Tibial artery (tissue), 4 donors: Measurements from ENCODE around the gene PRLR.

ENCODE experiments used
- DNase-seq, 2 donors: peaks; one replicate each; pipeline ENCODE4 v3.0.0-alpha.2; 2019
- H3K27ac ChIP-seq, 2 donors: fragments of 200-600 bp; sonication (generic) in 1 of 2; 1 replicate in 1 of 2; 2 replicates in 1 of 2; pipeline ENCODE4 v1.5.1; 2018 to 2019; ENCODE audit warnings: mild to moderate bottlenecking in 1 of 2
- H3K27me3 ChIP-seq, 2 donors: fragments of 200-600 bp; sonication (generic) in 1 of 2; one replicate each; pipeline versions ENCODE4 v1.5.1 to v1.6.0; 2016 to 2019
- H3K36me3 ChIP-seq, 3 donors: fragments of 200-600 bp; sonication (generic) in 2 of 3; one replicate each; pipeline ENCODE4 v1.5.1; 2016 to 2019; ENCODE audit warnings: mild to moderate bottlenecking in 2 of 3
- H3K4me1 ChIP-seq, 4 donors: fragments of 200-600 bp; sonication (generic) in 2 of 4; 1 replicate in 3 of 4; 2 replicates in 1 of 4; pipeline ENCODE4 v1.5.1; 2016 to 2019
- H3K4me3 ChIP-seq, 2 donors: fragments of 200-600 bp; sonication (generic) in 1 of 2; 1 replicate in 1 of 2; 2 replicates in 1 of 2; pipeline ENCODE4 v1.5.1; 2018 to 2019; ENCODE audit warnings: mild to moderate bottlenecking in 2 of 2
- H3K9me3 ChIP-seq, 3 donors: fragments of 200-600 bp; sonication (generic) in 1 of 3; one replicate each; pipeline ENCODE4 v1.5.1; 2016 to 2019
- intact Hi-C: fragments of 100-400 bp; cut with DNase I; formaldehyde crosslinking; loops from one replicate; pipeline ENCODE4 v1.15.0; 2023; ENCODE audit warnings: low total_unique reads
- TF ChIP-seq, protein P1 (sequence below), 2 experiments: fragments of 200-600 bp in 1 of 2; fragments of 450-650 bp in 1 of 2; IDR thresholded peaks; one replicate each; pipeline ENCODE4 v1.5.1; 2017 to 2019; ENCODE audit warnings: antibody characterized with exemption in 2 of 2, mild to moderate bottlenecking in 1 of 2, moderate library complexity in 1 of 2

The PRLR gene

DNA sequence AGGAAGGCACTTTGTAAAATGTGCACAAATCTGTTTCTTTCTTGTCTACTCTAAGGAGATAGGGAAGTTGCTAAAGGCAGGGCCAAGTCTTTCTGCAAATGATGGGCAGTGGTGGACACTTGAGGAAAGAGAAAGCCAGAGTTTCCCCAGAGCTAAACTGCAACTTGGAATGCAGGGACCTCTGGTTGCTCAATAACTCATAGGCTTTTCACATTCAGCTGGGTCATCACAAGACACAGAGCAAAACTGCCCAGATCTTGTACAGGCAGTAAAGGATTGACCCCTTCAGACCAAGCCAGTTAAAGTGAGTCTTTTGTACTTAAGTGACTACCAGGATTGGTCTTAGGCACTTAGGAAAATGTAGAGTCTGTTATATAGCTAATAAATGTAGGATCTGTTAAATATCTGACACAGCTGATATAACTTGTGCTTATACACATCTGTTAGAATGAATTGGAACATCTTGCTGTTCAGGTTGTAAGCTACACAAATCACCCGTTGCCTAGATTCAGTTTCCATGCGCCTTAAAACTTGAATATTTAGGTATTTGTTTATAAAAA is 169.0 kb downstream of the PRLR start:
- peaks cover 0 to 3% (median 0%) of the 10 kb centered on the region in 3 donors for H3K36me3 ChIP-seq
- H3K4me3 ChIP-seq, result no peak overlapping the region
- no peaks in the 10 kb centered on the region for H3K27me3 ChIP-seq
- H3K27ac ChIP-seq, result no peak overlapping the region
- peak in 1 of 2 donors; percentile 37 for DNase-seq
- intact Hi-C loops, result no loop called here
- H3K4me1 ChIP-seq, result no peaks in the 10 kb centered on the region
- H3K9me3 ChIP-seq, result no peaks in the 10 kb centered on the region
- TF ChIP-seq, protein P1, sequence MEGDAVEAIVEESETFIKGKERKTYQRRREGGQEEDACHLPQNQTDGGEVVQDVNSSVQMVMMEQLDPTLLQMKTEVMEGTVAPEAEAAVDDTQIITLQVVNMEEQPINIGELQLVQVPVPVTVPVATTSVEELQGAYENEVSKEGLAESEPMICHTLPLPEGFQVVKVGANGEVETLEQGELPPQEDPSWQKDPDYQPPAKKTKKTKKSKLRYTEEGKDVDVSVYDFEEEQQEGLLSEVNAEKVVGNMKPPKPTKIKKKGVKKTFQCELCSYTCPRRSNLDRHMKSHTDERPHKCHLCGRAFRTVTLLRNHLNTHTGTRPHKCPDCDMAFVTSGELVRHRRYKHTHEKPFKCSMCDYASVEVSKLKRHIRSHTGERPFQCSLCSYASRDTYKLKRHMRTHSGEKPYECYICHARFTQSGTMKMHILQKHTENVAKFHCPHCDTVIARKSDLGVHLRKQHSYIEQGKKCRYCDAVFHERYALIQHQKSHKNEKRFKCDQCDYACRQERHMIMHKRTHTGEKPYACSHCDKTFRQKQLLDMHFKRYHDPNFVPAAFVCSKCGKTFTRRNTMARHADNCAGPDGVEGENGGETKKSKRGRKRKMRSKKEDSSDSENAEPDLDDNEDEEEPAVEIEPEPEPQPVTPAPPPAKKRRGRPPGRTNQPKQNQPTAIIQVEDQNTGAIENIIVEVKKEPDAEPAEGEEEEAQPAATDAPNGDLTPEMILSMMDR (IDR thresholded peaks at IDR 0.05), result no peak

DNA sequence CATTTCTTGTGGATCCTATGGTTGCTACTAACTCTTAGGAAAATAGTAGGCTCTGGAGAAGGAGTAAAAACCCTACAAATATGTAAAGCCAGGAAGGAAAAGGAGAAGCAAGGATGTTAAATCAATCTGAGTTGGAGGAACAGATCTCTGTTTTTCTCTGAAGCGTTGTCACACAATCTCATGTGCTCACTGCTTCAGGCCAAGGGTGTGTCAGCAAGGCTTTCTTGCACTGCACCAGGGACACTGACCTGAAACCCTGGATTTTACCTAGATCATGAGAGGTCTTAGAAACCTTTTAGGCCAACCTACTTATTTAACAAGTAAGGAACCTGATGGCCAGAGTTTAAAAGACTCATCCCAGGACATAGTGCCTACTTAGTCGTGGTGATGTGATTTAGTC is 170.1 kb downstream of the PRLR start:
- TF ChIP-seq, protein P1 (IDR thresholded peaks at IDR 0.05), result no peak
- Histone ChIP-seq H3K4me3 (no peak overlapping the region), H3K4me1 (no peaks in the 10 kb centered on the region), H3K36me3 (no peaks in the 10 kb centered on the region), H3K27me3 (no peaks in the 10 kb centered on the region), H3K27ac (no peak overlapping the region), H3K9me3 (no peaks in the 10 kb centered on the region)
- DNase-seq, result no peak
- intact Hi-C loops, result no loop called here

DNA sequence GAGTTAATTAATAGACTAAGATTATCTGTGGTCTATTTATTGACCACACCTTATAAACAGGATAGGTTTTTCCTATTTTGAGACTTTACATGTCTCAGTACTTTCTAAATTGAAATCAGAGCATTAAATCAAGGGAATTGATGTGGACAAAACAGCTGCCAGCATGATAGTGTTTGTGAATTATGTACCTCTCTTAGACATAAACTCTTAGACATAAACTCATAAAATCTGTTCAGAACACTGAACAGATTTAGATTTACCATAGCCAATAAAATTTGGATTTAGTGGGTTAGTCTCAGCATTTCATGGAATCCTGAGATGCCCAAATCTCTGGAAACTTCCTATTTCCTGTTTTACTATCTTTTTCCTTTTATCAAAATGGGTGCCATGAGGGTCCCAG is 171.0 kb downstream of the PRLR start:
- Histone ChIP-seq H3K27ac (no peak overlapping the region), H3K27me3 (no peaks in the 10 kb centered on the region), H3K4me3 (no peak overlapping the region), H3K9me3 (no peaks in the 10 kb centered on the region), H3K36me3 (no peaks in the 10 kb centered on the region), H3K4me1 (no peaks in the 10 kb centered on the region)
- TF ChIP-seq, protein P1 (IDR thresholded peaks at IDR 0.05), result no peak
- DNase-seq, result no peak
- intact Hi-C loops, result no loop called here

DNA sequence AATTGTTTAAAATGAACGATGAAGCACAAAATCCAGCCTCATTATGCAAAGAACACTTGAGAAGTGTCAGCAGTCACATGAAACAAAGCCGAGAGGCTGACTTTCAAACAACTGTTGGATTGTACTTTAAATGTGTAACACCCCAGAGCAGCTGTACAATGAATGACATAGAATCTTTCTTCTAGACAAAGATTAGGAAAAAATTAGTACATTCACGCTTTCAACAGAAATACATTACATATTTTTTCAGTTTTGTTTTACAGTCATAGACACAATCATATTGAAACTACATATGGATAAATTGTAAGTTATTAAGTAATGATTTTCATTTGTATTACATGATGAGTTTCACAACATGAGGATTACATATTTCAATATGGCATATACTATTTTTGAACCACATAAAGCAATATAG is 171.9 kb downstream of the PRLR start:
- intact Hi-C loops, result no loop called here
- H3K4me1 ChIP-seq, result no peaks in the 10 kb centered on the region
- H3K27me3 ChIP-seq, result no peaks in the 10 kb centered on the region
- no peak overlapping the region for H3K27ac ChIP-seq
- no peaks in the 10 kb centered on the region for H3K36me3 ChIP-seq
- no peak overlapping the region for H3K4me3 ChIP-seq
- no peak for DNase-seq
- TF ChIP-seq, protein P1 (IDR thresholded peaks at IDR 0.05), result no peak
- H3K9me3 ChIP-seq, result no peaks in the 10 kb centered on the region

DNA sequence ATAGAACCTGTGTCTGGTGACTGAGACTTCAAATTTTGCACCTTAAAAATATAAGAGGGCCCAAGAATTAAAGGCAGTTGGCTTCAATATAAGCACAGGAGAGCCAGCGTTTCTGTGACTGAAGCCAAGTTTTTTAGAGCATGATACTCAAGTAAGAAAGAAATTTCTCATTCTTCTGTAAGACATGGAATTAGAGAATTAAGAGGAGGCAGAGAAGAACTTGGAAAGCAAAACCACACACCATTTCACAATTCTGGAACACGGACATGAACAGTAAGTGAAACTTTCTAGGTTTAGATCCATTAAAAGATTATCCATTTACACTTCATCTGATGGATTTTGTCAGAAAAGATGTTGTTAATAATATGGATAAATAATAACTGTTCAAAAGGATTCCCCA is 173.6 kb downstream of the PRLR start:
- Histone ChIP-seq H3K27ac (no peak overlapping the region), H3K4me3 (no peak overlapping the region), H3K9me3 (no peaks in the 10 kb centered on the region), H3K27me3 (no peaks in the 10 kb centered on the region), H3K36me3 (no peaks in the 10 kb centered on the region), H3K4me1 (no peaks in the 10 kb centered on the region)
- TF ChIP-seq, protein P1 (IDR thresholded peaks at IDR 0.05), result no peak
- no peak for DNase-seq
- intact Hi-C loops, result no loop called here

DNA sequence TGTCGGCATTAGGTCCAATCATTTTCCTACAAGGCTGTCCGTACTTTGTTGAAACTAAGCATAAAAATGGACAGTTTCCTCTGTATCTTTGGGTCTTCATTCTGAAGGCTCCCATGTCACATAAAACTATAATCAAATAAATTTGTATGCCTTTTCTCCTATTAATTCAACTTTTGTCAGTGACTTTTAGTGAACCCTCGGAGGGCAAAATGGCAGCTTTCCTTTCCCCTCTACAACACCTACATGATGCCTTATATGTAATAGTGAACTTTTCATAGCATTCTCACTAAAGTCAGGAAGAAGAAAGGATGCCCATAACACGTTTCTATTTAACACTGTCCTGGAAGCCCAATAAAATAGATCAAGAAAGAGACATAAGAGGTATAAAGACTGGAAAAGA is 177.4 kb downstream of the PRLR start:
- Histone ChIP-seq H3K9me3 (no peaks in the 10 kb centered on the region), H3K4me3 (no peak overlapping the region), H3K27ac (no peak overlapping the region), H3K36me3 (no peaks in the 10 kb centered on the region), H3K4me1 (no peaks in the 10 kb centered on the region), H3K27me3 (no peaks in the 10 kb centered on the region)
- intact Hi-C loops, result no loop called here
- DNase-seq, result no peak
- TF ChIP-seq, protein P1 (IDR thresholded peaks at IDR 0.05), result no peak
